SK-N-SH treated with all-trans-retinoic acid at 6 μM for 48 hours (cell line): ENCODE results near the gene ALKBH5.

Experiments used
- ATAC-seq: fragments of 200-7000 bp; cut with Tn5 transposase; 3 replicates; pipeline ENCODE4 v1.9.1; 2020; ENCODE audit warnings: mild to moderate bottlenecking, moderate library complexity
- ARNTL ChIP-seq: fragments of 450-650 bp; formaldehyde crosslinking; IDR thresholded peaks from 2 replicates; pipeline ENCODE4 v1.5.0; 2020; ENCODE audit warnings: low read depth, mild to moderate bottlenecking, moderate library complexity, borderline replicate concordance
- BACH2 ChIP-seq: fragments of 250-450 bp; sonication (Bioruptor Pico); IDR thresholded peaks from 2 replicates; pipeline ENCODE4 v1.9.0; 2021; ENCODE audit warnings: mild to moderate bottlenecking, borderline replicate concordance
- CSDC2 ChIP-seq: fragments of 250-450 bp; sonication (Bioruptor Pico); IDR thresholded peaks from 2 replicates; pipeline ENCODE4 v1.5.0; 2020; ENCODE audit warnings: mild to moderate bottlenecking, moderate library complexity
- ESRRG ChIP-seq: fragments of 250-450 bp; sonication (Bioruptor Pico); IDR thresholded peaks from 2 replicates; pipeline ENCODE4 v1.6.1; 2021; ENCODE audit warnings: mild to moderate bottlenecking
- GLIS3 ChIP-seq: fragments of 250-450 bp; sonication (Bioruptor Pico); IDR thresholded peaks from 2 replicates; pipeline ENCODE4 v1.5.0; 2020; ENCODE audit warnings: mild to moderate bottlenecking, moderate library complexity
- ISL1 ChIP-seq: fragments of 250-450 bp; sonication (Bioruptor Pico); IDR thresholded peaks from 2 replicates; pipeline ENCODE4 v2.1.2; 2022; ENCODE audit warnings: mild to moderate bottlenecking, moderate library complexity
- OSR1 ChIP-seq: fragments of 250-450 bp; sonication (Bioruptor Pico); IDR thresholded peaks from 2 replicates; pipeline ENCODE4 v1.8.0; 2022; ENCODE audit warnings: moderate library complexity, mild to moderate bottlenecking, inconsistent platforms
- POU6F1 ChIP-seq: fragments of 250-450 bp; sonication (Bioruptor Pico); IDR thresholded peaks from 2 replicates; pipeline ENCODE4 v1.8.0; 2021; ENCODE audit warnings: low read depth, mild to moderate bottlenecking, moderate library complexity, borderline replicate concordance
- SNAI2 ChIP-seq: fragments of 250-450 bp; sonication (Bioruptor Pico); IDR thresholded peaks from 2 replicates; pipeline ENCODE4 v1.5.0; 2020; ENCODE audit warnings: mild to moderate bottlenecking, moderate library complexity
- TCF4 ChIP-seq: fragments of 250-450 bp; sonication (Bioruptor Pico); IDR thresholded peaks from 2 replicates; pipeline ENCODE4 v1.8.0; 2021; ENCODE audit warnings: mild to moderate bottlenecking, moderate library complexity, borderline replicate concordance
- TOX ChIP-seq: fragments of 250-450 bp; sonication (Bioruptor Pico); IDR thresholded peaks from 2 replicates; pipeline ENCODE4 v1.8.0; 2021; ENCODE audit warnings: mild to moderate bottlenecking, moderate library complexity, borderline replicate concordance
- ZC3H10 ChIP-seq: fragments of 250-450 bp; sonication (Bioruptor Pico); IDR thresholded peaks from 2 replicates; pipeline ENCODE4 v1.5.1; 2021; ENCODE audit warnings: mild to moderate bottlenecking, moderate library complexity
- ZFP30 ChIP-seq: fragments of 450-650 bp; formaldehyde crosslinking; IDR thresholded peaks from 2 replicates; pipeline ENCODE4 v1.5.0; 2022; ENCODE audit warnings: mild to moderate bottlenecking, moderate library complexity
- ZNF565 ChIP-seq: fragments of 450-650 bp; formaldehyde crosslinking; conservative IDR thresholded peaks from 2 replicates; pipeline ENCODE4 v1.5.0; 2020; ENCODE audit warnings: low read depth, mild to moderate bottlenecking, moderate library complexity
- ZNF70 ChIP-seq: fragments of 450-650 bp; formaldehyde crosslinking; IDR thresholded peaks from 2 replicates; pipeline ENCODE4 v1.5.0; 2020; ENCODE audit warnings: mild to moderate bottlenecking, moderate library complexity
- ZNF8 ChIP-seq: fragments of 450-650 bp; formaldehyde crosslinking; IDR thresholded peaks from 2 replicates; pipeline ENCODE4 v1.5.0; 2020; ENCODE audit warnings: mild to moderate bottlenecking, moderate library complexity
- TF ChIP-seq, protein P1 (sequence below): fragments of 250-450 bp; sonication (Bioruptor Pico); IDR thresholded peaks from 2 replicates; pipeline ENCODE4 v1.5.1; 2021; ENCODE audit warnings: mild to moderate bottlenecking, moderate library complexity
- TF ChIP-seq, protein P2 (sequence below): fragments of 250-450 bp; sonication (Bioruptor Pico); IDR thresholded peaks from 2 replicates; pipeline ENCODE4 v1.5.1; 2020; ENCODE audit warnings: low read depth, mild to moderate bottlenecking, moderate library complexity

The ALKBH5 gene

DNA sequence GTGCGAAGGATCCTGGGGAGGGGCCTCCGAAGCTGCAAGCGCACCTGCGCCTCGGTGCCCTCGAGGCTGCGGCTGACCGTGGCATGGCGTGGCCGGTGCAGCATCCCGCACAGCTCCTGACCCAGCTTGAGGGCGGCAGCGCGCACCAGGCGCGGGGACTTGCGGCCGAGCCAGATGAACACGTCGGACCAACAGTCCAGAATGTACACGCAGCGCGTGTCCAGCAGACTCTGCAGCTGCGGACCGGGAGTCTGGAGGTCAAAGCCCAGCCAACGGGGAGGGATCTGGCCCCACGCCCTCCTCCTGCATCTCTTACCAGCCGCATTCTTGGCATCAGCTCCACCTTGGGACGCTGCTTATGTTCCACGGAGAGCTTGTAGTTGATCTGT is 64.0 kb downstream of the ALKBH5 start:
- no peak for ATAC-seq
- TF ChIP-seq ZC3H10 (CRISPR knock-in tag) (no peak), ZFP30 (CRISPR knock-in tag) (no peak), ZNF70 (no peak)
- TF ChIP-seq, all 23 proteins: peak for 0

DNA sequence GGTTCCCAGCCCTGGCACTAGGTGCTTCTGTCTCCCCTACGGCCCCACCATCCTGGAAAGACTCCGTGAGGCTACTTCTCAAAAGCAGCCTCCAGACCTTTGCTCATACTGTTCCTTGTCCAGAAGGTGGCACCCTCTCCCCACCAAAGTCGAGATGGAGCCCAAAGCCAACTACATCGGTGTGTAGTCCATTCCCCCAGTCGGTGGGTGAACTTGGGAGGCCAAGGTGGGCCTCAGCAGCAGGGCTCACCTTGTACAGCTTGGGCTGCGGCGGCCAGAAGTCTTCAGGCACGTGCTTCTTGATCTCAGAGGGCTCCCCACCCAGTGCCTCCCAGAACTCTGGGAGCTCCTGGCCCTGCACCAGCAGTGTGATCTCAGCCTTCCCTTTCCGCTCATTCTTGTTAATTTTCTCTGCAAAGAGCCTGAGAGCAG is 64.7 kb downstream of the ALKBH5 start:
- ATAC-seq = peak; percentile 86
- TF ChIP-seq CSDC2 (CRISPR knock-in tag) = no peak
- TF ChIP-seq ARNTL (CRISPR knock-in tag) = no peak
- TF ChIP-seq TCF4 (CRISPR knock-in tag) = no peak
- TF ChIP-seq TOX = no peak
- TF ChIP-seq POU6F1 (CRISPR knock-in tag) = no peak

- ATAC-seq = no peak; the same call in 2 of the 3 replicates
- TF ChIP-seq ZC3H10 (CRISPR knock-in tag) (no peak), ZFP30 (CRISPR knock-in tag) (no peak), ISL1 (CRISPR knock-in tag) (no peak), SNAI2 (CRISPR knock-in tag) (no peak), GLIS3 (no peak), OSR1 (CRISPR knock-in tag) (no peak), TCF4 (CRISPR knock-in tag) (no peak), ARNTL (CRISPR knock-in tag) (no peak), ESRRG (CRISPR knock-in tag) (no peak), BACH2 (CRISPR knock-in tag) (no peak)
- TF ChIP-seq, protein P1, sequence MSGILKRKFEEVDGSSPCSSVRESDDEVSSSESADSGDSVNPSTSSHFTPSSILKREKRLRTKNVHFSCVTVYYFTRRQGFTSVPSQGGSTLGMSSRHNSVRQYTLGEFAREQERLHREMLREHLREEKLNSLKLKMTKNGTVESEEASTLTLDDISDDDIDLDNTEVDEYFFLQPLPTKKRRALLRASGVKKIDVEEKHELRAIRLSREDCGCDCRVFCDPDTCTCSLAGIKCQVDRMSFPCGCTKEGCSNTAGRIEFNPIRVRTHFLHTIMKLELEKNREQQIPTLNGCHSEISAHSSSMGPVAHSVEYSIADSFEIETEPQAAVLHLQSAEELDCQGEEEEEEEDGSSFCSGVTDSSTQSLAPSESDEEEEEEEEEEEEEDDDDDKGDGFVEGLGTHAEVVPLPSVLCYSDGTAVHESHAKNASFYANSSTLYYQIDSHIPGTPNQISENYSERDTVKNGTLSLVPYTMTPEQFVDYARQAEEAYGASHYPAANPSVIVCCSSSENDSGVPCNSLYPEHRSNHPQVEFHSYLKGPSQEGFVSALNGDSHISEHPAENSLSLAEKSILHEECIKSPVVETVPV = no peak
These were observed 65.2 kb downstream of the ALKBH5 start for GRCh38 chr17:18248811-18249210.

GRCh38 chr17:18250259-18250658 is 66.6 kb downstream of the ALKBH5 start:
- TF ChIP-seq ZNF8 (no peak), ZNF70 (no peak), POU6F1 (CRISPR knock-in tag) (no peak), GLIS3 (no peak)
- TF ChIP-seq, protein P2, sequence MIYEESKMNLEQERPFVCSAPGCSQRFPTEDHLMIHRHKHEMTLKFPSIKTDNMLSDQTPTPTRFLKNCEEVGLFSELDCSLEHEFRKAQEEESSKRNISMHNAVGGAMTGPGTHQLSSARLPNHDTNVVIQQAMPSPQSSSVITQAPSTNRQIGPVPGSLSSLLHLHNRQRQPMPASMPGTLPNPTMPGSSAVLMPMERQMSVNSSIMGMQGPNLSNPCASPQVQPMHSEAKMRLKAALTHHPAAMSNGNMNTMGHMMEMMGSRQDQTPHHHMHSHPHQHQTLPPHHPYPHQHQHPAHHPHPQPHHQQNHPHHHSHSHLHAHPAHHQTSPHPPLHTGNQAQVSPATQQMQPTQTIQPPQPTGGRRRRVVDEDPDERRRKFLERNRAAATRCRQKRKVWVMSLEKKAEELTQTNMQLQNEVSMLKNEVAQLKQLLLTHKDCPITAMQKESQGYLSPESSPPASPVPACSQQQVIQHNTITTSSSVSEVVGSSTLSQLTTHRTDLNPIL (CRISPR knock-in tag) = no peak
- no peak for ATAC-seq

GRCh38 chr17:18250708-18251107 is 67.1 kb downstream of the ALKBH5 start:
- TF ChIP-seq BACH2 (CRISPR knock-in tag) = no peak
- ATAC-seq = no peak

DNA sequence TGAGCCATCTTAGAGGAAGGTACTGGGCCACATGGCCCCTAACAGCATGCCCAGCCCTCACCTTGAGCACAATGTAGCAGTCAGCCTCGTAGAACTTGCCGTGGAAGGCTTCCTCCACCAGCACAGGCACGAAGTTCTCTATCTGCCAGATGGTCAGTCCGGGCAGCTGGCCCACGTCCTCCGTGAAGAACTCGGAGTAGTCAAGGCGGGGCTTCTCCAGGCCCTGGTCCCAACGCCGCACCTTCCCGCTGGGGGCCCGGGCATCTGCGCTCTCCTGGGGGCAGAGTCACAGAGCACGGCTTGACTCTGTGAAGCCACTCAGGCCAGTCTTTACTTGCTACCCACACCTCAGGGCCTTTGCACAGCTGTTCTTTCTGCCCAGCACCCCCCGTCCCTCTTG is 67.6 kb downstream of the ALKBH5 start:
- no peak for ATAC-seq
- TF ChIP-seq ZNF565 (CRISPR knock-in tag) = no peak
- no peak for TF ChIP-seq POU6F1 (CRISPR knock-in tag)
- TF ChIP-seq, all 23 proteins: peak for 0
